GM23338 (cell line): ENCODE measurements around the gene MARCKS. TPM values are rescaled to one million over a fixed set of nuclear protein-coding genes. Genes with fewer than 3 reads are reported as not detected.

Experiments used
- ATAC-seq: fragments of 200-7000 bp; cut with Tn5 transposase; 3 replicates; pipeline ENCODE4 v1.9.1; 2020
- DNase-seq: peaks from one replicate; pipeline ENCODE4 v3.0.0-alpha.2; 2015; ENCODE audit warnings: low spot score
- H2AFZ ChIP-seq: fragments of 200-600 bp; sonication (generic); 2 replicates; pipeline ENCODE4 v1.8.0; 2016; ENCODE audit warnings: antibody characterized with exemption, mild to moderate bottlenecking, moderate library complexity
- H3F3A ChIP-seq: fragments of 200-600 bp; sonication (generic); replicated peaks from 2 replicates; pipeline ENCODE4 v1.8.0; 2017; ENCODE audit warnings: antibody characterized with exemption, mixed run types, low read depth
- H3K27ac ChIP-seq: fragments of 200-600 bp; sonication (generic); 2 replicates; pipeline ENCODE4 v1.6.1; 2016; ENCODE audit warnings: low read depth
- H3K27me3 ChIP-seq: fragments of 200-600 bp; sonication (generic); 2 replicates; pipeline ENCODE4 v1.8.0; 2016; ENCODE audit warnings: mild to moderate bottlenecking, mixed run types, moderate library complexity; ENCODE audit not compliant: insufficient read depth
- H3K36me3 ChIP-seq: fragments of 200-600 bp; sonication (generic); 2 replicates; pipeline ENCODE4 v1.8.0; 2016; ENCODE audit warnings: mild to moderate bottlenecking; ENCODE audit not compliant: insufficient read depth
- H3K4me1 ChIP-seq: fragments of 200-600 bp; sonication (generic); 2 replicates; pipeline ENCODE4 v1.8.0; 2016; ENCODE audit warnings: mild to moderate bottlenecking, moderate library complexity; ENCODE audit not compliant: insufficient read depth
- H3K4me2 ChIP-seq: fragments of 200-600 bp; sonication (generic); 2 replicates; pipeline ENCODE4 v1.7.1; 2017; ENCODE audit warnings: mixed run types
- H3K4me3 ChIP-seq: fragments of 200-600 bp; sonication (generic); 2 replicates; pipeline ENCODE4 v1.6.1; 2016; ENCODE audit warnings: mixed run types
- H3K79me2 ChIP-seq: fragments of 200-600 bp; sonication (generic); replicated peaks from 2 replicates; pipeline ENCODE4 v1.8.0; 2017; ENCODE audit warnings: mild to moderate bottlenecking; ENCODE audit not compliant: insufficient read depth
- H3K9me2 ChIP-seq: fragments of 200-600 bp; sonication (generic); 2 replicates; pipeline ENCODE4 v1.8.0; 2017; ENCODE audit not compliant: insufficient read depth
- H4K20me1 ChIP-seq: fragments of 200-600 bp; sonication (generic); replicated peaks from 2 replicates; pipeline ENCODE4 v1.8.0; 2017; ENCODE audit warnings: mild to moderate bottlenecking; ENCODE audit not compliant: insufficient read depth
- H3K27ac Mint-ChIP-seq: 2 replicates; pipeline ENCODE4 v1.8.0; 2020; ENCODE audit warnings: inconsistent platforms, mild to moderate bottlenecking, moderate library complexity, mixed read lengths
- H3K27me3 Mint-ChIP-seq: 3 replicates; pipeline ENCODE4 v1.8.0; 2022; ENCODE audit warnings: low read depth, mild to moderate bottlenecking, moderate library complexity, mixed read lengths, inconsistent platforms; ENCODE audit not compliant: insufficient read depth, poor library complexity
- H3K36me3 Mint-ChIP-seq: 3 replicates; pipeline ENCODE4 v1.8.0; 2021; ENCODE audit warnings: low read depth, mild to moderate bottlenecking, inconsistent platforms, moderate library complexity, mixed read lengths
- H3K4me1 Mint-ChIP-seq: 3 replicates; pipeline ENCODE4 v1.8.0; 2020; ENCODE audit warnings: mild to moderate bottlenecking, inconsistent platforms, mixed read lengths
- H3K4me3 Mint-ChIP-seq: 3 replicates; pipeline ENCODE4 v1.8.0; 2021; ENCODE audit warnings: moderate library complexity, mild to moderate bottlenecking, inconsistent platforms, mixed read lengths
- H3K9me3 Mint-ChIP-seq: 3 replicates; pipeline ENCODE4 v1.8.0; 2020; ENCODE audit warnings: moderate library complexity, mild to moderate bottlenecking, inconsistent platforms, mixed read lengths
- ETS1 ChIP-seq: IDR thresholded peaks from 2 replicates; pipeline ENCODE4 v1.6.1; 2016; ENCODE audit warnings: antibody characterized with exemption
- EZH2 ChIP-seq: fragments of 200-600 bp; sonication (generic); IDR thresholded peaks from one replicate; pipeline ENCODE4 v1.8.0; 2017; ENCODE audit warnings: antibody characterized with exemption, mild to moderate bottlenecking, low read depth; ENCODE audit not compliant: unreplicated experiment
- NANOG ChIP-seq: IDR thresholded peaks from 2 replicates; pipeline ENCODE4 v1.6.1; 2016; ENCODE audit warnings: antibody characterized with exemption, borderline replicate concordance
- POLR2AphosphoS5 ChIP-seq: IDR thresholded peaks from 2 replicates; pipeline ENCODE4 v1.6.1; 2016; ENCODE audit warnings: antibody characterized with exemption, low read depth
- STAT1 ChIP-seq: IDR thresholded peaks from one replicate; pipeline ENCODE4 v1.6.1; 2016; ENCODE audit warnings: antibody characterized with exemption; ENCODE audit not compliant: unreplicated experiment
- polyA plus RNA-seq: library from polyadenylated mRNA; unstranded; fragments of >200 nt; fragmentation: Nextera tagmentation; extraction: Ambion mirVana; gene quantifications from 2 replicates; pipeline ENCODE4 v1.2.1, GENCODE V29; 2016
- total RNA-seq: library from RNA; depleted of rRNA; stranded (reverse); fragments of >200 nt; shearing (Covaris generic); gene quantifications from 2 replicates; pipeline ENCODE4 v1.2.3, GENCODE V29; 2014
- TF ChIP-seq, protein P1 (sequence below): fragments of 250-450 bp; sonication (Bioruptor Pico); IDR thresholded peaks from 2 replicates; pipeline ENCODE4 v1.5.0; 2020; ENCODE audit warnings: mild to moderate bottlenecking, moderate library complexity

Gene MARCKS
- total and polyA plus RNA-seq, 2 experiments from 2014 or later: 71.5 to 85.9 TPM

- H3K27ac Mint-ChIP-seq: no peak overlapping the region
- peaks cover 7% of the 10 kb centered on the region; the same call in 2 of the 3 replicates for H3K9me3 Mint-ChIP-seq
- Histone ChIP-seq H3K79me2 (peaks cover 30% of the 10 kb centered on the region), H3K27ac (no peak overlapping the region), H3F3A (peaks cover 5% of the 10 kb centered on the region), H3K27me3 (peaks cover 56% of the 10 kb centered on the region), H3K4me1 (0 out of 2 replicates have a peak, but pooled peaks cover 8% of the 10 kb centered on the region), H2AFZ (peak overlapping the region; percentile 33), H3K36me3 (0 out of 2 replicates have a peak, but pooled peaks cover 2% of the 10 kb centered on the region), H3K4me3 (peak overlapping the region; percentile 95), H4K20me1 (0 out of 2 replicates have a peak, but pooled peaks cover under 1% of the 10 kb centered on the region), H3K4me2 (peak overlapping the region; percentile 90), H3K9me2 (no peaks in the 10 kb centered on the region)
- TF ChIP-seq NANOG: no peak
- no peak for TF ChIP-seq POLR2AphosphoS5
- TF ChIP-seq STAT1: no peak
- TF ChIP-seq, protein P1, sequence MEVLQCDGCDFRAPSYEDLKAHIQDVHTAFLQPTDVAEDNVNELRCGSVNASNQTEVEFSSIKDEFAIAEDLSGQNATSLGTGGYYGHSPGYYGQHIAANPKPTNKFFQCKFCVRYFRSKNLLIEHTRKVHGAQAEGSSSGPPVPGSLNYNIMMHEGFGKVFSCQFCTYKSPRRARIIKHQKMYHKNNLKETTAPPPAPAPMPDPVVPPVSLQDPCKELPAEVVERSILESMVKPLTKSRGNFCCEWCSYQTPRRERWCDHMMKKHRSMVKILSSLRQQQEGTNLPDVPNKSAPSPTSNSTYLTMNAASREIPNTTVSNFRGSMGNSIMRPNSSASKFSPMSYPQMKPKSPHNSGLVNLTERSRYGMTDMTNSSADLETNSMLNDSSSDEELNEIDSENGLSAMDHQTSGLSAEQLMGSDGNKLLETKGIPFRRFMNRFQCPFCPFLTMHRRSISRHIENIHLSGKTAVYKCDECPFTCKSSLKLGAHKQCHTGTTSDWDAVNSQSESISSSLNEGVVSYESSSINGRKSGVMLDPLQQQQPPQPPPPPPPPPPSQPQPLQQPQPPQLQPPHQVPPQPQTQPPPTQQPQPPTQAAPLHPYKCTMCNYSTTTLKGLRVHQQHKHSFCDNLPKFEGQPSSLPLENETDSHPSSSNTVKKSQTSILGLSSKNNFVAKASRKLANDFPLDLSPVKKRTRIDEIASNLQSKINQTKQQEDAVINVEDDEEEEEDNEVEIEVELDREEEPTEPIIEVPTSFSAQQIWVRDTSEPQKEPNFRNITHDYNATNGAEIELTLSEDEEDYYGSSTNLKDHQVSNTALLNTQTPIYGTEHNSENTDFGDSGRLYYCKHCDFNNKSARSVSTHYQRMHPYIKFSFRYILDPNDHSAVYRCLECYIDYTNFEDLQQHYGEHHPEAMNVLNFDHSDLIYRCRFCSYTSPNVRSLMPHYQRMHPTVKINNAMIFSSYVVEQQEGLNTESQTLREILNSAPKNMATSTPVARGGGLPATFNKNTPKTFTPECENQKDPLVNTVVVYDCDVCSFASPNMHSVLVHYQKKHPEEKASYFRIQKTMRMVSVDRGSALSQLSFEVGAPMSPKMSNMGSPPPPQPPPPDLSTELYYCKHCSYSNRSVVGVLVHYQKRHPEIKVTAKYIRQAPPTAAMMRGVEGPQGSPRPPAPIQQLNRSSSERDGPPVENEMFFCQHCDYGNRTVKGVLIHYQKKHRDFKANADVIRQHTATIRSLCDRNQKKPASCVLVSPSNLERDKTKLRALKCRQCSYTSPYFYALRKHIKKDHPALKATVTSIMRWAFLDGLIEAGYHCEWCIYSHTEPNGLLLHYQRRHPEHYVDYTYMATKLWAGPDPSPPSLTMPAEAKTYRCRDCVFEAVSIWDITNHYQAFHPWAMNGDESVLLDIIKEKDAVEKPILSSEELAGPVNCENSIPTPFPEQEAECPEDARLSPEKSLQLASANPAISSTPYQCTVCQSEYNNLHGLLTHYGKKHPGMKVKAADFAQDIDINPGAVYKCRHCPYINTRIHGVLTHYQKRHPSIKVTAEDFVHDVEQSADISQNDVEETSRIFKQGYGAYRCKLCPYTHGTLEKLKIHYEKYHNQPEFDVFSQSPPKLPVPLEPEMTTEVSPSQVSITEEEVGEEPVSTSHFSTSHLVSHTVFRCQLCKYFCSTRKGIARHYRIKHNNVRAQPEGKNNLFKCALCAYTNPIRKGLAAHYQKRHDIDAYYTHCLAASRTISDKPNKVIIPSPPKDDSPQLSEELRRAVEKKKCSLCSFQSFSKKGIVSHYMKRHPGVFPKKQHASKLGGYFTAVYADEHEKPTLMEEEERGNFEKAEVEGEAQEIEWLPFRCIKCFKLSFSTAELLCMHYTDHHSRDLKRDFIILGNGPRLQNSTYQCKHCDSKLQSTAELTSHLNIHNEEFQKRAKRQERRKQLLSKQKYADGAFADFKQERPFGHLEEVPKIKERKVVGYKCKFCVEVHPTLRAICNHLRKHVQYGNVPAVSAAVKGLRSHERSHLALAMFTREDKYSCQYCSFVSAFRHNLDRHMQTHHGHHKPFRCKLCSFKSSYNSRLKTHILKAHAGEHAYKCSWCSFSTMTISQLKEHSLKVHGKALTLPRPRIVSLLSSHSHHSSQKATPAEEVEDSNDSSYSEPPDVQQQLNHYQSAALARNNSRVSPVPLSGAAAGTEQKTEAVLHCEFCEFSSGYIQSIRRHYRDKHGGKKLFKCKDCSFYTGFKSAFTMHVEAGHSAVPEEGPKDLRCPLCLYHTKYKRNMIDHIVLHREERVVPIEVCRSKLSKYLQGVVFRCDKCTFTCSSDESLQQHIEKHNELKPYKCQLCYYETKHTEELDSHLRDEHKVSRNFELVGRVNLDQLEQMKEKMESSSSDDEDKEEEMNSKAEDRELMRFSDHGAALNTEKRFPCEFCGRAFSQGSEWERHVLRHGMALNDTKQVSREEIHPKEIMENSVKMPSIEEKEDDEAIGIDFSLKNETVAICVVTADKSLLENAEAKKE (CRISPR knock-in tag): no peak
- peak; percentile 28 for TF ChIP-seq EZH2
- no peak for TF ChIP-seq ETS1
- DNase-seq (no peak), ATAC-seq (no peak)
- H3K4me1 Mint-ChIP-seq: peaks cover 12% of the 10 kb centered on the region
- H3K36me3 Mint-ChIP-seq: peaks cover 11% of the 10 kb centered on the region
- H3K27me3 Mint-ChIP-seq: peaks cover 15% of the 10 kb centered on the region
- no peak overlapping the region for H3K4me3 Mint-ChIP-seq
Measured at GRCh38 chr6:113856375-113856624, 845 bp upstream of the MARCKS start.
